ENCODE results near the gene TXNL4A.

DNA sequence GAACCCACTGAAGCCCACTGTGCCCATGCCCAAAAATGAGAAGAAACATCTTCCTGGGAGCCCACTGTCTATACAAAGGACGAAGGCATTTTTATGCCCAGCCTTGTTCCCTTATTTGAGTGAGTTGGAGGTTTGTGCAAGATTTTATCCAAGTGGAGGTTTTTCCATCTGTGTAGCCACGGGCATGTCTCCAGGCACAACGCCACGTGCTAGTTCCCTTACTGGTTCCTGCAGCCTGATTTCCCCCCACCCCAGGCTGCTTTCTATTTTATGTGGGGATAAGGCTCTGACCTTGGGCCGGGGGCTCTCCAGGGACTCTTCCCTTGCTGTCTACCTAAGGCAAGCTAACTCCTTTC, 22.2 kb upstream of the TXNL4A start:
- no peak for TF ChIP-seq EZH2phosphoT487 (IDR thresholded peaks at IDR 0.05; ENCODE audit: borderline replicate concordance, low read length)
- TF ChIP-seq, protein P1, sequence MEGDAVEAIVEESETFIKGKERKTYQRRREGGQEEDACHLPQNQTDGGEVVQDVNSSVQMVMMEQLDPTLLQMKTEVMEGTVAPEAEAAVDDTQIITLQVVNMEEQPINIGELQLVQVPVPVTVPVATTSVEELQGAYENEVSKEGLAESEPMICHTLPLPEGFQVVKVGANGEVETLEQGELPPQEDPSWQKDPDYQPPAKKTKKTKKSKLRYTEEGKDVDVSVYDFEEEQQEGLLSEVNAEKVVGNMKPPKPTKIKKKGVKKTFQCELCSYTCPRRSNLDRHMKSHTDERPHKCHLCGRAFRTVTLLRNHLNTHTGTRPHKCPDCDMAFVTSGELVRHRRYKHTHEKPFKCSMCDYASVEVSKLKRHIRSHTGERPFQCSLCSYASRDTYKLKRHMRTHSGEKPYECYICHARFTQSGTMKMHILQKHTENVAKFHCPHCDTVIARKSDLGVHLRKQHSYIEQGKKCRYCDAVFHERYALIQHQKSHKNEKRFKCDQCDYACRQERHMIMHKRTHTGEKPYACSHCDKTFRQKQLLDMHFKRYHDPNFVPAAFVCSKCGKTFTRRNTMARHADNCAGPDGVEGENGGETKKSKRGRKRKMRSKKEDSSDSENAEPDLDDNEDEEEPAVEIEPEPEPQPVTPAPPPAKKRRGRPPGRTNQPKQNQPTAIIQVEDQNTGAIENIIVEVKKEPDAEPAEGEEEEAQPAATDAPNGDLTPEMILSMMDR (IDR thresholded peaks at IDR 0.05; ENCODE audit: low read depth, low read length, poor library complexity, severe bottlenecking): no peak
